ENCODE results near the gene DBNL. TPM values are rescaled to one million over a fixed set of nuclear protein-coding genes. Genes with fewer than 3 reads are reported as not detected.

The DBNL gene
- total and polyA plus RNA-seq, 2 of the 13 experiments (the other 11 are each of a cell fraction or from before 2014, with no cell fraction given), result 20.8 to 35.1 TPM

GRCh38 chr7:44044315-44045225, at the start of gene DBNL (continued):
- no peak for TF ChIP-seq HOMEZ (CRISPR knock-in tag; IDR thresholded peaks at IDR 0.05; ENCODE audit: low read depth)
- no peak for TF ChIP-seq ZBTB1 (CRISPR knock-in tag; IDR thresholded peaks at IDR 0.05; ENCODE audit: borderline replicate concordance)
- no peak; the same call in 1 of the 2 replicates for TF ChIP-seq SOX13 (IDR thresholded peaks at IDR 0.05)
- TF ChIP-seq SOX13 (CRISPR knock-in tag; conservative IDR thresholded peaks at IDR 0.05 in 1 of 2, IDR thresholded peaks at IDR 0.05 in 1 of 2), result peak in 1 of 2 experiments; percentile 25; a peak in 1 of 4 replicates
- no peak for TF ChIP-seq SUZ12 (IDR thresholded peaks at IDR 0.05; ENCODE audit: low read depth, low read length)
- peak; percentile 72; the same call in 1 of the 2 replicates for TF ChIP-seq GMEB1 (CRISPR knock-in tag; IDR thresholded peaks at IDR 0.05; ENCODE audit: borderline replicate concordance)
- 0 out of 2 replicates have a peak, but pooled peaks have one; percentile 46 for TF ChIP-seq ZNF276 (CRISPR knock-in tag; IDR thresholded peaks at IDR 0.05; ENCODE audit: low read depth)
- TF ChIP-seq ZNF616 (CRISPR knock-in tag; IDR thresholded peaks at IDR 0.05; ENCODE audit: low read depth), result peak; percentile 85; the same call in 1 of the 2 replicates
- no peak for TF ChIP-seq ZNF639 (CRISPR knock-in tag; conservative IDR thresholded peaks at IDR 0.05)
- 0 out of 2 replicates have a peak, but pooled peaks have one; percentile 64 for TF ChIP-seq ZFP41 (CRISPR knock-in tag; IDR thresholded peaks at IDR 0.05; ENCODE audit: borderline replicate concordance)
- no peak for TF ChIP-seq FUBP1 (CRISPR knock-in tag; IDR thresholded peaks at IDR 0.05; ENCODE audit: borderline replicate concordance)
- TF ChIP-seq ARID4A (CRISPR knock-in tag; IDR thresholded peaks at IDR 0.05; ENCODE audit: borderline replicate concordance), result peak; percentile 98
